Measurements from ENCODE around the gene SUCLG2. TPM values are rescaled to one million over a fixed set of nuclear protein-coding genes. Genes with fewer than 3 reads are reported as not detected.

The SUCLG2 gene
- total RNA-seq, 1 experiment from 2014 or later: 49.5 TPM

DNA sequence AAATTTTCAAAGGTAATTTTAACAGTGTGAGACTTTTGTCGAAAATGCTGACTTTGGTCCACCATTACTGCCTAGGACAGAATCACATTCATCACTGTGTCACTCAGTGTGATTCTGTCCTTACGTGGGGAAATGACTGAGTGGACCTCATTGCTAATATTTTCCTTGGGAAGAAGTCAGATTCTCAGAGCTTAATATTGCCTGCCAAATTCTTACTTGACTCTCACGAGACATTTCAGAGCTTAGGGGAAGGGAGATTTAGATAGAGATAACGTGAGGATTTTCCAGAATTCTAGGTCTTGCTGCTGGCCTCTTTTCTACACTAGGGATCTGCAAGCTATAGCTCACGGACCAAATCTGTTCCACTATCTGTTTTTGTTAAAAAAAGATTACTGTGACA, 270.4 kb downstream of the SUCLG2 start:
- no peak overlapping the region for H3K27ac Mint-ChIP-seq (ENCODE audit: unreplicated experiment)
- no peak overlapping the region for H3K4me3 Mint-ChIP-seq (ENCODE audit: low read depth, unreplicated experiment)
- DNase-seq: no peak
- TF ChIP-seq, protein P1, sequence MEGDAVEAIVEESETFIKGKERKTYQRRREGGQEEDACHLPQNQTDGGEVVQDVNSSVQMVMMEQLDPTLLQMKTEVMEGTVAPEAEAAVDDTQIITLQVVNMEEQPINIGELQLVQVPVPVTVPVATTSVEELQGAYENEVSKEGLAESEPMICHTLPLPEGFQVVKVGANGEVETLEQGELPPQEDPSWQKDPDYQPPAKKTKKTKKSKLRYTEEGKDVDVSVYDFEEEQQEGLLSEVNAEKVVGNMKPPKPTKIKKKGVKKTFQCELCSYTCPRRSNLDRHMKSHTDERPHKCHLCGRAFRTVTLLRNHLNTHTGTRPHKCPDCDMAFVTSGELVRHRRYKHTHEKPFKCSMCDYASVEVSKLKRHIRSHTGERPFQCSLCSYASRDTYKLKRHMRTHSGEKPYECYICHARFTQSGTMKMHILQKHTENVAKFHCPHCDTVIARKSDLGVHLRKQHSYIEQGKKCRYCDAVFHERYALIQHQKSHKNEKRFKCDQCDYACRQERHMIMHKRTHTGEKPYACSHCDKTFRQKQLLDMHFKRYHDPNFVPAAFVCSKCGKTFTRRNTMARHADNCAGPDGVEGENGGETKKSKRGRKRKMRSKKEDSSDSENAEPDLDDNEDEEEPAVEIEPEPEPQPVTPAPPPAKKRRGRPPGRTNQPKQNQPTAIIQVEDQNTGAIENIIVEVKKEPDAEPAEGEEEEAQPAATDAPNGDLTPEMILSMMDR (IDR thresholded peaks at IDR 0.05; ENCODE audit: unreplicated experiment): no peak
- no peaks in the 10 kb centered on the region for H3K4me1 Mint-ChIP-seq (ENCODE audit: low read depth, unreplicated experiment)
- no peaks in the 10 kb centered on the region for H3K27me3 Mint-ChIP-seq (ENCODE audit: unreplicated experiment)
- no peaks in the 10 kb centered on the region for H3K36me3 Mint-ChIP-seq (ENCODE audit: insufficient read depth, unreplicated experiment)
- intact Hi-C loops (cut with micrococcal nuclease; ENCODE audit: unreplicated experiment): loop anchor here (10.0 kb wide), 1 partner anchor 631 kb away; no protein-coding TSS in a partner anchor
- no TSS peak for BruUV-seq (replicated peaks)
- CTCF ChIA-PET: interaction anchor here (1.1 kb wide), 1 partner anchor 270 kb away, joined by 3 read pairs; no protein-coding TSS in a partner anchor
- H3K9me3 Mint-ChIP-seq (ENCODE audit: low read depth, unreplicated experiment): no peaks in the 10 kb centered on the region

DNA sequence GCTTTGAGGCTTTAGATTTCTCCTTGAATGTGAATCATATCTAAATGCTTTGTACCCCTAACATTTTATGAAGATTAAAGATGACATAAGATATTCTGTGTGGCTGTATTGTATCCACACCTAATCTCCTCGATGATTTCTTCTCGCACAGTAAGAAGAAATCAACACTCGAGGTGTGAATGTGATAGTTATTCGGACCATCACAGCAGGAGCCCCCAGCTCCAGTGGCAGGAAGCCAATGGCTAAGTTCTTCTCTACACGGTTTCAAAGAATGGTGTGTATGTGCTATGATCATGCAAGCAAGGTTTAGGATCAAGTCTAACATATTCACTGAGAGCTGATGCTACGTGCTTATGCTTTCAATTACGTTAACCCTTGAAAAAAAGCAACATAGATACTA, 271.0 kb downstream of the SUCLG2 start:
- CTCF ChIA-PET: no interaction called here
- H3K36me3 Mint-ChIP-seq (ENCODE audit: insufficient read depth, unreplicated experiment): no peaks in the 10 kb centered on the region

DNA sequence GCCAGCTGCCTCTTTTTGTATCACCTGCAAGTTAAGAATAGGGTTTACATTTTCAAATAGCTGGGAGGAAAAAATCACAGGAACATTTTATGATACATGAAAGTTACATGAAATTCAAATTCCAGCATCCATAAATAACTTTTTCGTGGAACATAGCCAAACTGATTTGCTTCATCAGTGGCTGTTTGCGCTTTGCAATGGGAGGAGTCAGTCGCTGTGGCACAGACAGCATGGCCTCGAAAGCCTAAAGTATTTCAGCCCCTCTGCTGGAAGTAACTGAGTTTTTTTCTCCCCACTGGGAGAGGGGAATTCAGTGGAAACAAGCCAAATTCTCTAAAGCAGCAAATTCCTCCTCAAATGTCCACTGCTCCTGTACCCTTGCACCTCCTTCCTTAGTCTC, 271.9 kb downstream of the SUCLG2 start:
- H3K4me3 Mint-ChIP-seq (ENCODE audit: low read depth, unreplicated experiment): no peak overlapping the region
- TF ChIP-seq, protein P1 (IDR thresholded peaks at IDR 0.05; ENCODE audit: unreplicated experiment): no peak
- peaks cover 7% of the 10 kb centered on the region for H3K36me3 Mint-ChIP-seq (ENCODE audit: insufficient read depth, unreplicated experiment)
- H3K4me1 Mint-ChIP-seq (ENCODE audit: low read depth, unreplicated experiment): no peaks in the 10 kb centered on the region
- DNase-seq: no peak
- H3K27ac Mint-ChIP-seq (ENCODE audit: unreplicated experiment): no peak overlapping the region
- CTCF ChIA-PET: interaction anchor here (0.6 to 1.3 kb wide), 2 partner anchors 20 to 395 kb away, joined by 3 read pairs; no protein-coding TSS in a partner anchor
- intact Hi-C loops (cut with micrococcal nuclease; ENCODE audit: unreplicated experiment): loop anchor here (10.0 kb wide), 1 partner anchor 632 kb away; no protein-coding TSS in a partner anchor
- H3K9me3 Mint-ChIP-seq (ENCODE audit: low read depth, unreplicated experiment): no peaks in the 10 kb centered on the region
- H3K27me3 Mint-ChIP-seq (ENCODE audit: unreplicated experiment): no peaks in the 10 kb centered on the region
- BruUV-seq (replicated peaks): no TSS peak

More for the DNA sequence above, 271.0 kb downstream of the SUCLG2 start:
- intact Hi-C loops (cut with micrococcal nuclease; ENCODE audit: unreplicated experiment): loop anchor here (10.0 kb wide), 1 partner anchor 631 kb away; no protein-coding TSS in a partner anchor
- no peaks in the 10 kb centered on the region for H3K4me1 Mint-ChIP-seq (ENCODE audit: low read depth, unreplicated experiment)
- TF ChIP-seq, protein P1 (IDR thresholded peaks at IDR 0.05; ENCODE audit: unreplicated experiment): no peak
- BruUV-seq (replicated peaks): no TSS peak
- no peak for DNase-seq
- no peak overlapping the region for H3K4me3 Mint-ChIP-seq (ENCODE audit: low read depth, unreplicated experiment)
- H3K27ac Mint-ChIP-seq (ENCODE audit: unreplicated experiment): no peak overlapping the region
- no peaks in the 10 kb centered on the region for H3K27me3 Mint-ChIP-seq (ENCODE audit: unreplicated experiment)
- no peaks in the 10 kb centered on the region for H3K9me3 Mint-ChIP-seq (ENCODE audit: low read depth, unreplicated experiment)

DNA sequence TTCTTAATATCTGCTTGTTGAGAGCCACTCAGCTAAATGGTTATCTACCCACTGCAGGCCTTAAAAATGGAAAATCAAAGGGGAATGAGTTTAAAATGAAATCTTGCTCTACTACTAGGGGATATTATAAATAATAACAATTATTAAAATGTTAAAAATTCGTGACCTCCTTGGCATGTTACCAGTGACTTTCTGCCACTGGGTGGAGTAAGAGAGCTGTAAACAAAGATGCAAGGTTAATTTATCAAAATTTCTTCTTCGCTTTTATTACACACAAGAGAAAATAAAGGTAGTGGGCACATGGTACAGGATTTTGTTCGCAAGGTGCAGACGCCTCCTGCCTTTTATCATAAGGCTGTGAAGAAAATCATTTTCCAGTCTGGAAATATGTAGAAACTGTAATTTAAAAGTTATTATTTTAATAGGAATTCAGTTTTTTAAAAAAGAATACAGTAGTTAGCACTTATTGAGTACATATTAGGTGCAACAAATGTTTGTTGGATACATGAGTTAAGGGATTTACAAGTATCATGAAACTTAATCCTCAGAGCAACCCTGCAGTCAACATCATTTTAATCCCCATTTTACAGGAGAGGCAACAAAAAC, 272.6 kb downstream of the SUCLG2 start:
- TF ChIP-seq, protein P1 (IDR thresholded peaks at IDR 0.05; ENCODE audit: unreplicated experiment): peak; percentile 29
- intact Hi-C loops (cut with micrococcal nuclease; ENCODE audit: unreplicated experiment): loop anchor here (1.0 to 10.0 kb wide), 3 partner anchors 409 to 1495 kb away; no protein-coding TSS in a partner anchor
- no peak overlapping the region for H3K27ac Mint-ChIP-seq (ENCODE audit: unreplicated experiment)
- H3K36me3 Mint-ChIP-seq (ENCODE audit: insufficient read depth, unreplicated experiment): peaks cover 9% of the 10 kb centered on the region
- peak; percentile 24 for DNase-seq
- H3K27me3 Mint-ChIP-seq (ENCODE audit: unreplicated experiment): no peaks in the 10 kb centered on the region
- H3K9me3 Mint-ChIP-seq (ENCODE audit: low read depth, unreplicated experiment): no peaks in the 10 kb centered on the region
- no TSS peak for BruUV-seq (replicated peaks)
- H3K4me1 Mint-ChIP-seq (ENCODE audit: low read depth, unreplicated experiment): no peaks in the 10 kb centered on the region
- CTCF ChIA-PET: interaction anchor here (0.9 to 1.3 kb wide), 2 partner anchors 19 to 1492 kb away, joined by 3 to 5 read pairs; no protein-coding TSS in a partner anchor
- H3K4me3 Mint-ChIP-seq (ENCODE audit: low read depth, unreplicated experiment): no peak overlapping the region
